Measurements from ENCODE around the gene KANK3.
"Not testable (repeated sequence)": the region's sequence is repeated elsewhere in the genome, so short reads cannot be mapped to it uniquely, and the experiment has no call there.

KANK3 gene

GRCh38 chr19:8361921-8362793 is 19.1 kb upstream of the KANK3 start:
- no peaks in the 10 kb centered on the region for H3K9me3 Mint-ChIP-seq
- peaks cover 52% of the 10 kb centered on the region for H3K4me1 Mint-ChIP-seq (ENCODE audit: low read depth)
- intact Hi-C loops (cut with micrococcal nuclease) = loop anchor here (1.0 to 5.0 kb wide), 2 partner anchors 28 to 215 kb away; partner anchors contain the start of genes MYO1F and RAB11B
- peaks cover 55% of the 10 kb centered on the region for H3K27me3 Mint-ChIP-seq
- H3K27ac Mint-ChIP-seq = peak overlapping the region; percentile 92
- peak overlapping the region; percentile 52 for H3K4me3 Mint-ChIP-seq
- H3K36me3 Mint-ChIP-seq (ENCODE audit: low read depth) = peaks cover 19% of the 10 kb centered on the region

GRCh38 chr19:8360196-8360595 is 17.1 kb upstream of the KANK3 start:
- Mint-ChIP-seq H3K27me3 (peaks cover 42% of the 10 kb centered on the region), H3K27ac (peak overlapping the region; percentile 59), H3K36me3 (ENCODE audit: low read depth) (no peaks in the 10 kb centered on the region), H3K9me3 (no peaks in the 10 kb centered on the region), H3K4me1 (ENCODE audit: low read depth) (peaks cover 47% of the 10 kb centered on the region), H3K4me3 (no peak overlapping the region)
- intact Hi-C loops (cut with micrococcal nuclease) = loop anchor here (5.0 kb wide), 1 partner anchor 217 kb away; the partner anchor contains the start of gene MYO1F

- H3K4me3 Mint-ChIP-seq = no peak overlapping the region
- intact Hi-C loops (cut with micrococcal nuclease) = loop anchor here (10.0 kb wide), 1 partner anchor 146 kb away; the partner anchor contains the start of gene PRAM1
- no peaks in the 10 kb centered on the region for H3K9me3 Mint-ChIP-seq
- H3K4me1 Mint-ChIP-seq (ENCODE audit: low read depth) = peaks cover 48% of the 10 kb centered on the region
- peaks cover 30% of the 10 kb centered on the region for H3K27me3 Mint-ChIP-seq
- no peaks in the 10 kb centered on the region for H3K36me3 Mint-ChIP-seq (ENCODE audit: low read depth)
- H3K27ac Mint-ChIP-seq = no peak overlapping the region
These were observed 15.9 kb upstream of the KANK3 start for GRCh38 chr19:8358948-8359347.

GRCh38 chr19:8357007-8357521 is 14.0 kb upstream of the KANK3 start:
- intact Hi-C loops (cut with micrococcal nuclease) = loop anchor here (10.0 kb wide), 1 partner anchor 148 kb away; the partner anchor contains the start of gene PRAM1
- peaks cover 30% of the 10 kb centered on the region for H3K27me3 Mint-ChIP-seq
- peaks cover 39% of the 10 kb centered on the region for H3K4me1 Mint-ChIP-seq (ENCODE audit: low read depth)
- no peak overlapping the region for H3K27ac Mint-ChIP-seq
- no peaks in the 10 kb centered on the region for H3K9me3 Mint-ChIP-seq
- no peaks in the 10 kb centered on the region for H3K36me3 Mint-ChIP-seq (ENCODE audit: low read depth)
- no peak overlapping the region for H3K4me3 Mint-ChIP-seq

GRCh38 chr19:8355631-8356402 is 12.8 kb upstream of the KANK3 start:
- peaks cover 37% of the 10 kb centered on the region for H3K4me1 Mint-ChIP-seq (ENCODE audit: low read depth)
- intact Hi-C loops (cut with micrococcal nuclease) = loop anchor here (2.0 to 10.0 kb wide), 2 partner anchors 35 to 149 kb away; partner anchors contain the start of genes PRAM1 and RAB11B
- no peak overlapping the region for H3K4me3 Mint-ChIP-seq

GRCh38 chr19:8352845-8353244 is 9.8 kb upstream of the KANK3 start:
- H3K4me1 Mint-ChIP-seq (ENCODE audit: low read depth) = peaks cover 31% of the 10 kb centered on the region
- H3K27me3 Mint-ChIP-seq = peaks cover 47% of the 10 kb centered on the region
- H3K27ac Mint-ChIP-seq; H3K36me3 Mint-ChIP-seq (ENCODE audit: low read depth); H3K9me3 Mint-ChIP-seq; H3K4me3 Mint-ChIP-seq: not testable (repeated sequence)
- intact Hi-C loops (cut with micrococcal nuclease) = loop anchor here (10.0 kb wide), 1 partner anchor 152 kb away; the partner anchor contains the start of gene PRAM1

More at GRCh38 chr19:8355631-8356402, 12.8 kb upstream of the KANK3 start:
- Mint-ChIP-seq H3K36me3 (ENCODE audit: low read depth) (no peaks in the 10 kb centered on the region), H3K9me3 (no peaks in the 10 kb centered on the region), H3K27ac (peak overlapping the region; percentile 41), H3K27me3 (peaks cover 43% of the 10 kb centered on the region)

GRCh38 chr19:8352134-8352827 is 9.2 kb upstream of the KANK3 start:
- no peaks in the 10 kb centered on the region for H3K36me3 Mint-ChIP-seq (ENCODE audit: low read depth)
- peak overlapping the region; percentile 31 for H3K27ac Mint-ChIP-seq
- H3K27me3 Mint-ChIP-seq = peaks cover 48% of the 10 kb centered on the region
- intact Hi-C loops (cut with micrococcal nuclease) = loop anchor here (10.0 kb wide), 1 partner anchor 153 kb away; the partner anchor contains the start of gene PRAM1
- H3K4me1 Mint-ChIP-seq (ENCODE audit: low read depth) = peaks cover 31% of the 10 kb centered on the region
- no peak overlapping the region for H3K4me3 Mint-ChIP-seq
- H3K9me3 Mint-ChIP-seq = no peaks in the 10 kb centered on the region

GRCh38 chr19:8349629-8350372 is 6.7 kb upstream of the KANK3 start:
- H3K4me3 Mint-ChIP-seq; H3K9me3 Mint-ChIP-seq; H3K36me3 Mint-ChIP-seq (ENCODE audit: low read depth); H3K27ac Mint-ChIP-seq: not testable (repeated sequence)
- Mint-ChIP-seq H3K27me3 (peaks cover 59% of the 10 kb centered on the region), H3K4me1 (ENCODE audit: low read depth) (peaks cover 16% of the 10 kb centered on the region)
- intact Hi-C loops (cut with micrococcal nuclease) = loop anchor here (10.0 kb wide), 1 partner anchor 155 kb away; the partner anchor contains the start of gene PRAM1

GRCh38 chr19:8343483-8343844 is 402 bp upstream of the KANK3 start:
- Mint-ChIP-seq H3K27me3 (peaks cover 81% of the 10 kb centered on the region), H3K27ac (no peak overlapping the region), H3K4me1 (ENCODE audit: low read depth) (peaks cover 16% of the 10 kb centered on the region), H3K4me3 (peak overlapping the region; percentile 60), H3K36me3 (ENCODE audit: low read depth) (no peaks in the 10 kb centered on the region), H3K9me3 (no peaks in the 10 kb centered on the region)
- intact Hi-C loops (cut with micrococcal nuclease) = no loop called here

GRCh38 chr19:8342316-8342683 is 762 bp downstream of the KANK3 start:
- H3K27ac Mint-ChIP-seq = no peak overlapping the region
- H3K27me3 Mint-ChIP-seq = peaks cover 87% of the 10 kb centered on the region
- H3K36me3 Mint-ChIP-seq (ENCODE audit: low read depth) = no peaks in the 10 kb centered on the region
- H3K4me3 Mint-ChIP-seq = no peak overlapping the region
- intact Hi-C loops (cut with micrococcal nuclease) = no loop called here
- H3K4me1 Mint-ChIP-seq (ENCODE audit: low read depth) = peaks cover 16% of the 10 kb centered on the region
- no peaks in the 10 kb centered on the region for H3K9me3 Mint-ChIP-seq

GRCh38 chr19:8341504-8341903 is 1.6 kb downstream of the KANK3 start:
- peaks cover 16% of the 10 kb centered on the region for H3K4me1 Mint-ChIP-seq (ENCODE audit: low read depth)
- H3K9me3 Mint-ChIP-seq; intact Hi-C loops (cut with micrococcal nuclease); H3K27ac Mint-ChIP-seq; H3K36me3 Mint-ChIP-seq (ENCODE audit: low read depth); H3K4me3 Mint-ChIP-seq: not testable (repeated sequence)
- H3K27me3 Mint-ChIP-seq = peaks cover 87% of the 10 kb centered on the region

- no peak overlapping the region for H3K27ac Mint-ChIP-seq
- no peak overlapping the region for H3K4me3 Mint-ChIP-seq
- intact Hi-C loops (cut with micrococcal nuclease) = no loop called here
These were observed 2.5 kb downstream of the KANK3 start for GRCh38 chr19:8340341-8341096.

More at GRCh38 chr19:8340341-8341096, 2.5 kb downstream of the KANK3 start:
- H3K4me1 Mint-ChIP-seq (ENCODE audit: low read depth) = peaks cover 16% of the 10 kb centered on the region
- H3K9me3 Mint-ChIP-seq = no peaks in the 10 kb centered on the region
- H3K27me3 Mint-ChIP-seq = peaks cover 96% of the 10 kb centered on the region
- no peaks in the 10 kb centered on the region for H3K36me3 Mint-ChIP-seq (ENCODE audit: low read depth)

Data from dendritic cell treated with granulocyte-macrophage colony-stimulating factor and Interleukin-4, amounts not matched to agents 40 ng/mL and 50 ng/mL, for 4 days (primary cell).